HG03139 (cell line): Measurements from ENCODE around the gene PLS3.
"Not testable (repeated sequence)": the region's sequence is repeated elsewhere in the genome, so short reads cannot be mapped to it uniquely, and the experiment has no call there.

ENCODE experiments used
- ATAC-seq: cut with Tn5 transposase; IDR thresholded peaks from one replicate; pipeline ENCODE4 v1.9.1; 2021; ENCODE audit not compliant: unreplicated experiment

The PLS3 gene

GRCh38 chrX:115603534-115604074 lies 42.6 kb downstream of the PLS3 start:
- no peak for ATAC-seq

GRCh38 chrX:115606861-115607260 lies 45.9 kb downstream of the PLS3 start:
- ATAC-seq, result no peak

- no peak for ATAC-seq
These were observed 48.6 kb downstream of the PLS3 start for GRCh38 chrX:115609621-115610020.

DNA sequence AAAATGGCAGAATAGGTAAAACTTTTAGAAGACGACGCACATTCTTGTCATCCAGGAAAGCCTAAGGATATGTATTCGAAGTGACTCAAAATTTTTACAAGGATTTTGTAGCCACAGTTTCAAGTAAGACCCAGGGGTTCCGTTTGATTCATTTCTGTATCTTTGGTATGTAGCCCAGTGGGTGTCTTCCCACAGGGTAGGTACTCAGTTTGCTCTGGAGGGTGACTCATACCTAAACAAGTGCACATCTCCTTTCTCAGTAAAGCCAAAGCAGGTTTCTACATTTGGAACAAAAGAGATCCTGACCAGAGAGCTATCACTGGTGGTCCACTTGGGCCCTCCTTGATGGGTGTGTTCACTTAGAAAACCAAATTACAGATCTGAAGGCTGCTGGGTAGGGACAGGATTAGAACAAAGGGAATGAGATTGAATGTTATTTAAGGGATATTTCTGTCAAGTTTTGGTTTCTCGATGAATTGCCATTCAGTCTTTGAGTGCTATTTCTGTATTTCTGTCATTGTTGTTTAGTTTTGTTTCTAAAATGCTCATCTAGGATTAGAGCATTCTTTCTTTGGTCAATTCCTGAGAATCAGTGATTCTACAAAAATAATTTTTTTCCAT lies 56.1 kb downstream of the PLS3 start:
- peak; percentile 98 for ATAC-seq

DNA sequence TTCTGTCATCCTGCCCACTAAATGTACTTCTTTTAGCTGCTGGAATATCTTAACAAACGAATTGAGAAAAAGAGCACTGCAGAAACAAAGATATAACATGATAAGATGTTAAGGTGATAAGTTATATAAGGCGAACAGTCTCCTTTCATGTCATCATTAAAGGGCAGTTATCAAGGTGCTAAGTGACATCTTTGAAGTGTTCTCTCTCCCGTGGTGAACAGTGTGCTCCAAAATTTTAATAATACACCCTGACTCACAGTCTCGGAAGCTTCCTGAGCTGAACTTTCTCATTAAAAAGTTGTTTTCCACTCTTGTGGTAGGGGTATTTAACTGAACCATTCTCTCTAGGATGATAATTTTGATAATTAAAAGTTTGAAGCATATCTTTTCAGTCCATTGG lies 61.6 kb downstream of the PLS3 start:
- ATAC-seq, result no peak

DNA sequence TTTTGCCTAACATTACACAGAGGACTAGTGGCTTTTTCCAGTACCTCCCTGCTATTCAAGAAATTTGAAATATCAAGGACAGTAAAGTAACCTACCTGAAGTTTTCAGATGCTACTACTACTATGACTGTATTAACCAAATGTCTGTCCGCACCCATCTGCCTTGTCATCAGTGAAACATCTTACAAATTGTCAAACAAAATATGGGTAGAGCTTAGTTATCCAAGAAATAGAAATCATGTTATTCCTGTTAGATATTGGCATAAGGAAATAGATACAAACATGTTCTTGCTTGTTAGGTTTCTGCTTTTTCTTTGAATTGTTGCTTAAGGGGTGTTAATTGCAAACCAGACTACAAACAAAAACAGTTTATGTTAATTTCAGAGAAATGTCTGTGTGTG lies 63.9 kb downstream of the PLS3 start:
- no peak for ATAC-seq

DNA sequence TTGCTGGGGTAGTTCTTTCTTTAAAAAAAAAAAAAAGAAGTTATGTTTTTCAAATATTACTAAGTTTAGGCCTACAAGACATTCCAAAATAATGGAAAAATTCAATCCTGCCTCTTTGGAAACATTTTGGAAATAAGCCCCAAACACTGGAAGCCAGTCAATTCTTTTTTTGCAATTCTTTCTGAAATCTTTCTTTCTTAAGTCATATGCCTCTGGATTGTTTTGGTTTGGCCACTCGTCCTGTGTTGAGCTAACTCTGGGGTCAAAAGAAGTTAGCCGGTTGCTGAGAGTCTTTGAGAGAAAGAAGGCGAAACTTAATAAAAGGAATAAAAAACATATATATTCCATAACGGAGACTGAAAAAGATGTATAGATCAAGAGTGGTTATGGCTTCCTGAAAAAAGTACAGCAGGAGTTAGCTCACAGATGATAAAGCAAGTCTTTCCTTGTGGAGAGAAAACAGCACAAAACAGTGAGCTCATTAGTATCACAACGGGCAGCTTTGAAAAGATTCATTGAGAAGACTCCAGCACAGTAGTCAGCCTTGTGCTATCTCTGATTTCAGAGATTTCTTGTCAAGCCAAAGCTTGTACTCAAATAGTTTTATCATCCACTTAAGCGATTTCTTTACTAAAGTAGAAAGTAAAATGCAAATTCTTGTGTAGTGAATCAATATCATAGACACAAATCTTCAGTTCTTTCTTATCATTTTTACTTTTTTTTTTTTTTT lies 64.8 kb downstream of the PLS3 start:
- ATAC-seq, result no peak

GRCh38 chrX:115630204-115630603 lies 69.2 kb downstream of the PLS3 start:
- no peak for ATAC-seq

GRCh38 chrX:115632455-115632854 lies 71.5 kb downstream of the PLS3 start:
- no peak for ATAC-seq

GRCh38 chrX:115633397-115633796 lies 72.4 kb downstream of the PLS3 start:
- not testable (repeated sequence) for ATAC-seq

DNA sequence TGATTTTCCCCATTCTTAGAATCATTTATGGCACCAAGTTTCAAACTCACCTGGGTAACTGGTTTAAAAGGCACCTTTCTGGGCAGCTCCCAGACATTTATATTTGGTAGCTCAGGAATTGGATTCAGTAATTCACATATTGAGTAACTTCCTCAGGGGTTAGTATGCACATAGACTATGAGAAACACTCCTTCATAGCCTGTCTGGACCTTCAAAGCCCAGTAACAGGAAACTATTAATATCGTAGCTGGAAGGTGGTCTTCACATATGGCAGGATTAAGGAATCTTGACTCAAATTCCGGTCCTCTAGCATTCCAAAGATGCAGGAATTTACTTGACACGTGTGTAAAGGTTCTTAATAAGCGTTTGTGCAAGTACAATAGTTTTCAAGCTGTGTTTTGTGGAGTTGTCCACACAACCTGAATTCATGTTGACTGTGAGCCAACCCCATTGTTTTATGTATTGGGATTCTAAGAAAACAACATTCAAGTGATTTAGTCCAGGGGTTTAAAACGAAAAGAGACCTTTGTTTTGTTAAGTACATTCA lies 78.4 kb downstream of the PLS3 start:
- no peak for ATAC-seq

DNA sequence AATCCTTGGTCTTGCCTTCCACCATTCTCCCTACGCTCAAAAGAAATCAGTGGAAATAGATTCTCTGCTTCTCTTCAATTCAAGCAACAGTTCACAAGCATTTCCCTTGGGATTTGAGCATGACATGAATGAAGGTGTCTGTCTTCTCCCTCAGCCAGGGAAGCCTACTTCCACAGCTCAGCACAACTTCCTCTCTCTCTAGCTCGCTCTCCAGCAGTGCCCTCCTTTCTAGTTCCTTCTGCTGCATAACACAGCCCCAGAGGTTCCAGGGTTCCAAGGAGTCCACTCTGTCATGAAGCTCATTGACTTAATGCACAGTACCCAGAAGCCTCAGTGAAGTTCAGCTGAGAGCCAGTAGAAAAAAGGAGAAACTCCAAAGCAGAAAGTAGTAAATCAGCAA lies 81.3 kb downstream of the PLS3 start:
- ATAC-seq, result no peak

- no peak for ATAC-seq
These were observed 82.0 kb downstream of the PLS3 start for GRCh38 chrX:115642895-115643530.

DNA sequence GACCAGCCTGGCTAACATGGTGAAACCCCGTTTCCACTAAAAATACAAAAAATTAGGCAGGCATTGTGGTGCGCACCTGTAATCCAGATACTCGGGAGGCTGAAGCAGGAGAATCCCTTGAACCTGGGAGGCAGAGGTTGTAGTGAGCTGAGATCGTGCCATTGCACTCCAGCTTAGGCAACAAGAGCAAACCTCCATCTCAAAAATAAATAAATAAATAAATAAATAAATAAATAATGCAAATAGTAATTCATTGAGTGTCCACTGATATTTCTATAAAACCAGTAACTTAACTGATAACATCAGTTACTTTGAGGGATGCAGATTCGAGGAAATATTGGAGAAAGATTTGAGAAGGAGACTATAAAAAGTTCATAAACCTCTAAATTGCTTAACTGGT lies 83.4 kb downstream of the PLS3 start:
- ATAC-seq, result not testable (repeated sequence)

DNA sequence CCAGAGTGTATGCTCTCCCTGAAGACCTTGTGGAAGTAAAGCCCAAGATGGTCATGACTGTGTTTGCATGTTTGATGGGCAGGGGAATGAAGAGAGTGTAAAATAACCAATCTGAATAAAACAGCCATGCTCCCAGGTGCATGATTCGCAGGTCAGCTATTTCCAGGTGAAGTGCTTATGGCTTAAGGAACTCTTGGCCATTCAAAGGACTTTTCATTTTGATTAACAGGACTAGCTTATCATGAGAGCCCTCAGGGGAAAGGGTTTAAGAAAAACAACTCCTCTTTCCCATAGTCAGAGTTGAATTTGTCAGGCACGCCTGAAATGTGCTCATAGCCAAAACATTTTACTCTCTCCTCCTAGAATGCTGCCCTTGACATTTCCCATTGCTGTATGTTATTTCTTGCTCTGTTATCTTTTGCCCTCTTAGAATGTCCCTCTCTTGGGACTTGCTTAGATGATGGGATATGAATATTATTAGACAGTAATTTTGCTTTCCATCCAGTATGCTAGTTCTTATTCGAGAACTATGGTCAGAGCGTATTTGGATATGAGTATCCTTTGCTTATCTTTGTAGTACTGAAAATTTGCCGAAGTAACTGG lies 88.6 kb downstream of the PLS3 start:
- ATAC-seq, result no peak

DNA sequence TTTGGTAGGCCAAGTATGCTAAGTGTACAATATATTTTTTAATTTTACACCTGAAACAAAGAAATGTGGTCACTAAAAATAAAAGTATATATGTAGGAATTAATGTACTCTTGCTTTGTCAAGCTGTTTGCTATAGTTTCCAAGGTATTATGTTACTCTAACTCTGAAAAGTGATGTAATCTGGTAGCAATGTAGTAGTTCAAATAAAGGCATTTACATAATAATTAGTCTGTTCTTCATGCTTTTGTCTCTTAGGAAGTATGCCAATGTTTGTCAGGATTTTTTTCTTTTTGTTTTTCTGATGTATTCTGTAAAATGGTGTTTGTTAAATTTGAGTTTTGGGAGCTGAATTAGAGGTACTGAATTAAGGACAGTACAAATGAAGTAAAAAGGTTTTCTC lies 89.5 kb downstream of the PLS3 start:
- no peak for ATAC-seq

- no peak for ATAC-seq
These were observed 89.9 kb downstream of the PLS3 start for GRCh38 chrX:115650916-115651315.

DNA sequence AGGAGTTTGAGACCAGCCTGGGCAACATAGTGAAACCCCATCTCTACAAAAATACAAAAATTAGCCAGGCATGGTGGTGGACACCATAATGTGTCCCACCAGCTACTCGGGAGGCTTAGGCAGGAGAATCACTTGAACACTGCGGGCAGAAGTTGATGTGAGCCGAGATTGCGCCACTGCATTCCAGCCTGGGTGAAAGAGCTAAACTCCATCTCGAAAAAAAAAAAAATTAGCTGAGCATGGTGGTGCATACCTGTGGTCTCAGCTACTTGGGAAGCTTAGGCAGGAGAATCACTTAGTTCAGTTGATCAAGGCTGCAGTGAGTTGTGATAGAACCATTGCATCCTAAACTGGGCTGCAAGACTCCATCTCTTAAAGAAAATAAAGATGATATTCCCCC lies 91.2 kb downstream of the PLS3 start:
- ATAC-seq, result no peak

DNA sequence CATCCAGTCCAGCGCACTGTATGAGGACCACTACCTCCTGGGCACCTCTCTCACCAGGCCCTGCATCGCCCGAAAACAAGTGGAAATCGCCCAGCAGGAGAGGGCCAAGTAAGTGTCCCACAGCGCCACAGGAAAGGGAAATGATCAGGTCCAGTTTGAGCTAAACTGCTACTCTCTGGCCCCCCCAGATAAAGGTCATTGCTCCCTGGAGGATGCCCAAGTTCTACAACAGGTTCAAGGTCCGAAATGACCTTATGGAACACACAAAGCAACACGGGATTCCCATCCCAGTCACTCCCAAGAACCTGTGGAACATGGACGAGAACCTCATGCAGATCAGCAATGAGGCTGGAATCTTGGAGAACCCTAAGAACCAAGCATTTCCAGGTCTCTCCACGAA lies 104.1 kb downstream of the PLS3 start:
- no peak for ATAC-seq

DNA sequence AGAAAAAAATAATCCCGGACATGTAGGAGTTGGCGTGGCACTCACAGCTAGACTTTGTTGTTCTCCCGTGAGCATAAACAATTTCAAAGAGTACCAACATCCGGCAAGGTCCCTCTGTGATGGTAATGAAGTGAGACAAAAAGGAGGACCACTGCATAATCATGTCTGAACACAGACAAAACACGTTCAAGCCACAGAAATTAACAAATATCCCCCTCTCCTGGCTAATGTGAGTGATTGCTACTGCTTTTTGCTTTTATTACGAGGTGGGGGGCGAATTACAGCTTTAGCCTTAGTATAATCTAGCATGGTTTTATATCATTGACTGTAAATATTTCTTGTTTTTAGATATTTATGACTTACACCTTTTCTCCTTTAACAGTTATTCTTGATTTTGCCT lies 118.5 kb downstream of the PLS3 start:
- ATAC-seq, result no peak

DNA sequence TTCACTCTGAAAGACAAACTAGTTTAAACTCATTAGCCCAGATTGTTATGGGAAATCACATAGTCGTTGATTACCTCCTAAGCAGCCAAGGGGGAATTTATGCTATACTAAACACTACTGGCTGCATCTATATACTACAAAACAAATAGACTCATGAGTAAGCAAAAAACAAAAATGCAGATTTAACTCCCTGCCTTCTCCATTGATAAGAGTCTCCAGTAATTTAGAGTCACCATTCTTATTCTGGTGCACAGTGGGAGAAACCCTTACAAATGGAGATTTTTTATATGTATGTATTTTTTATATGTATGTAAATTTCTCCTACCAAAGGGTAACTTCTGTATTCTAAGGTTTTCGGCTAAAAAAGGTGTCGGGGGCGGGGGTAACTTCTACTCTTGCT lies 126.6 kb downstream of the PLS3 start:
- ATAC-seq, result no peak
